HepG2 (cell line): ENCODE results near the gene MARK2. TPM values are rescaled to one million over a fixed set of nuclear protein-coding genes. Genes with fewer than 3 reads are reported as not detected.

Experiments
- ADNP ChIP-seq: sonication (generic); formaldehyde crosslinking; IDR thresholded peaks from 2 replicates; pipeline ENCODE4 v1.4.0; 2020; ENCODE audit warnings: missing genetic modification reagents
- ARID5B ChIP-seq: IDR thresholded peaks from 2 replicates; pipeline ENCODE4 v1.4.0; 2020; ENCODE audit warnings: mild to moderate bottlenecking, missing genetic modification reagents
- FOXP4 ChIP-seq: sonication (generic); formaldehyde crosslinking; IDR thresholded peaks from 2 replicates; pipeline ENCODE4 v1.4.0; 2020; ENCODE audit warnings: missing genetic modification reagents
- IKZF1 ChIP-seq: fragments of 450-650 bp; IDR thresholded peaks from 2 replicates; pipeline ENCODE4 v1.7.1; 2016
- IRF1 ChIP-seq: sonication (generic); formaldehyde crosslinking; IDR thresholded peaks from 2 replicates; pipeline ENCODE4 v1.4.0; 2020; ENCODE audit warnings: low read depth, mild to moderate bottlenecking, missing genetic modification reagents
- KDM2A ChIP-seq: sonication (generic); formaldehyde crosslinking; IDR thresholded peaks from 2 replicates; pipeline ENCODE4 v1.4.0; 2020; ENCODE audit warnings: low read depth, missing genetic modification reagents, borderline replicate concordance
- PPARG ChIP-seq: conservative IDR thresholded peaks from 2 replicates; pipeline ENCODE4 v1.6.1; 2016; ENCODE audit warnings: missing biosample characterization, missing genetic modification reagents
- SMARCC2 ChIP-seq: fragments of 450-650 bp; IDR thresholded peaks from 2 replicates; pipeline ENCODE4 v1.6.1; 2017; ENCODE audit warnings: antibody characterized with exemption, mild to moderate bottlenecking
- TRAFD1 ChIP-seq: sonication (generic); formaldehyde crosslinking; IDR thresholded peaks from 2 replicates; pipeline ENCODE4 v1.5.1; 2020; ENCODE audit warnings: missing genetic modification reagents, mild to moderate bottlenecking, borderline replicate concordance
- ZBTB20 ChIP-seq: sonication (generic); formaldehyde crosslinking; IDR thresholded peaks from 2 replicates; pipeline ENCODE4 v1.8.1; 2023; ENCODE audit warnings: missing genetic modification reagents, low read depth, mild to moderate bottlenecking, borderline replicate concordance
- ZNF18 ChIP-seq: sonication (generic); formaldehyde crosslinking; IDR thresholded peaks from 2 replicates; pipeline ENCODE4 v1.8.0; 2022; ENCODE audit warnings: mild to moderate bottlenecking, missing genetic modification reagents; ENCODE audit not compliant: insufficient replicate concordance
- ZNF333 ChIP-seq: sonication (generic); formaldehyde crosslinking; IDR thresholded peaks from 2 replicates; pipeline ENCODE4 v1.4.0; 2020; ENCODE audit warnings: mild to moderate bottlenecking, missing genetic modification reagents, borderline replicate concordance
- ZNF468 ChIP-seq: sonication (generic); formaldehyde crosslinking; IDR thresholded peaks from 2 replicates; pipeline ENCODE4 v1.8.0; 2022; ENCODE audit warnings: mild to moderate bottlenecking, moderate library complexity, missing genetic modification reagents
- ZNF570 ChIP-seq: sonication (generic); formaldehyde crosslinking; IDR thresholded peaks from 2 replicates; pipeline ENCODE4 v1.4.0; 2020; ENCODE audit warnings: mild to moderate bottlenecking, missing genetic modification reagents, borderline replicate concordance
- ZNF703 ChIP-seq: sonication (generic); formaldehyde crosslinking; IDR thresholded peaks from 2 replicates; pipeline ENCODE4 v1.5.1; 2020; ENCODE audit warnings: missing genetic modification reagents, mild to moderate bottlenecking, moderate library complexity, borderline replicate concordance
- ZSCAN5A ChIP-seq: sonication (generic); formaldehyde crosslinking; IDR thresholded peaks from 2 replicates; pipeline ENCODE4 v1.8.0; 2022; ENCODE audit warnings: mild to moderate bottlenecking, missing genetic modification reagents, borderline replicate concordance
- polyA plus RNA-seq, 8 experiments: library from polyadenylated mRNA; depleted of rRNA in 3 of 8; stranded (reverse) in 7 of 8; unstranded in 1 of 8; fragments of >200 nt; fragmentation: Illumina TruSeq in 4 of 8; extraction: Trizol in 4 of 8; gene quantifications; 2 replicates each; pipeline versions ENCODE4 v1.2.1 to v1.2.3, GENCODE V29; 2011 to 2016; ENCODE audit warnings: low read depth in 4 of 8, missing spikeins in 1 of 8, mixed read lengths in 1 of 8; ENCODE audit not compliant: insufficient read depth in 1 of 8
- total RNA-seq, 5 experiments: library from RNA; depleted of rRNA; stranded (reverse); fragments of >200 nt; fragmentation: Illumina TruSeq; extraction: Trizol; gene quantifications; 2 replicates each; pipeline ENCODE4 v1.2.3, GENCODE V29; 2016; ENCODE audit warnings: low read depth in 1 of 5

MARK2 gene
- total and polyA plus RNA-seq, 2 of the 13 experiments (the other 11 are each of a cell fraction or from before 2014, with no cell fraction given): 13.5 to 13.9 TPM

GRCh38 chr11:63871962-63872799, 33.3 kb downstream of the MARK2 start (continued):
- TF ChIP-seq ARID5B (CRISPR knock-in tag) (peak; percentile 85), TRAFD1 (CRISPR knock-in tag) (no peak; the same call in 1 of the 2 replicates), ZNF570 (CRISPR knock-in tag) (no peak), ZNF703 (CRISPR knock-in tag) (no peak), KDM2A (peak; percentile 65; the same call in 1 of the 2 replicates), ADNP (CRISPR knock-in tag) (no peak), ZNF333 (CRISPR knock-in tag) (no peak), SMARCC2 (no peak), ZNF18 (CRISPR knock-in tag) (no peak), PPARG (CRISPR knock-in tag) (peak; percentile 60; the same call in 1 of the 2 replicates), IKZF1 (no peak), ZNF468 (CRISPR knock-in tag) (no peak), IRF1 (CRISPR knock-in tag) (no peak), FOXP4 (CRISPR knock-in tag) (peak; percentile 49; the same call in 1 of the 2 replicates), ZSCAN5A (no peak), ZBTB20 (no peak)
